H1 (cell line): Measurements from ENCODE around the gene GDI2. TPM values are rescaled to one million over a fixed set of nuclear protein-coding genes. Genes with fewer than 3 reads are reported as not detected.

Experiments
- CTCF ChIA-PET: fragments of 300-600 bp; sonication (Branson Sonifier 250); formaldehyde crosslinking; loops from one replicate; lab custom pipeline; 2021; ENCODE audit not compliant: partially characterized antibody; lab: Charles Lee
- POLR2A ChIA-PET: fragments of 300-600 bp; sonication (Branson Sonifier 250); formaldehyde crosslinking; loops from one replicate; lab custom pipeline; 2021; ENCODE audit warnings: inconsistent platforms; ENCODE audit not compliant: partially characterized antibody; lab: Charles Lee
- DNase-seq, 2 experiments: peaks; one replicate each; pipeline versions ENCODE4 v3.0.0 to v3.0.0-alpha.2; 2010 to 2022; ENCODE audit warnings: low spot score in 2 of 2, low read depth in 1 of 2, mixed read lengths in 1 of 2
- FAIRE-seq: peaks from 2 replicates; lab custom pipeline; 2011; peaks lifted over from hg19 to GRCh38; lab: Jason Lieb, UNC
- H2AFZ ChIP-seq: 2 replicates; pipeline ENCODE4 v1.8.1; 2012; ENCODE audit warnings: low read length, inconsistent platforms
- H2AK5ac ChIP-seq: 2 replicates; pipeline ENCODE4 v1.6.1; 2013; ENCODE audit warnings: low read depth, low read length
- H2BK120ac ChIP-seq: replicated peaks from 2 replicates; pipeline ENCODE3; 2013; ENCODE audit warnings: low read depth, low read length, inconsistent platforms
- H2BK12ac ChIP-seq: 2 replicates; pipeline ENCODE4 v1.6.1; 2013; ENCODE audit warnings: low read depth, low read length
- H2BK15ac ChIP-seq: 2 replicates; pipeline ENCODE4 v1.6.1; 2013; ENCODE audit warnings: low read length
- H2BK20ac ChIP-seq: 2 replicates; pipeline ENCODE4 v1.6.1; 2013; ENCODE audit warnings: low read length
- H2BK5ac ChIP-seq: 2 replicates; pipeline ENCODE4 v1.6.1; 2013; ENCODE audit warnings: low read depth, low read length
- H3K14ac ChIP-seq: 2 replicates; pipeline ENCODE4 v1.6.1; 2013; ENCODE audit warnings: inconsistent platforms; ENCODE audit not compliant: insufficient read length
- H3K18ac ChIP-seq: 2 replicates; pipeline ENCODE4 v1.6.1; 2013; ENCODE audit warnings: low read length; ENCODE audit errors: extremely low read depth
- H3K23ac ChIP-seq: 2 replicates; pipeline ENCODE4 v1.6.1; 2013; ENCODE audit warnings: inconsistent platforms; ENCODE audit not compliant: insufficient read length
- H3K23me2 ChIP-seq: 2 replicates; pipeline ENCODE4 v1.6.1; 2013; ENCODE audit warnings: low read depth, low read length
- H3K27ac ChIP-seq: 2 replicates; pipeline ENCODE4 v1.6.1; 2011; ENCODE audit warnings: low read depth, low read length, inconsistent platforms
- H3K27me3 ChIP-seq, 4 experiments: replicated peaks in 1 of 4; 1 replicate in 1 of 4; 2 replicates in 3 of 4; pipeline versions ENCODE4 v1.6.1 to v1.8.1; 2011 to 2013; ENCODE audit warnings: low read length in 3 of 4, mild to moderate bottlenecking in 3 of 4, inconsistent platforms in 2 of 4, mixed read lengths in 2 of 4, moderate library complexity in 1 of 4; ENCODE audit not compliant: control insufficient read depth in 3 of 4, insufficient read depth in 3 of 4; ENCODE audit errors: extremely low read depth in 1 of 4
- H3K36me3 ChIP-seq, 4 experiments: 2 replicates each; pipeline versions ENCODE4 v1.6.1 to v1.8.1; 2011 to 2013; ENCODE audit warnings: mild to moderate bottlenecking in 4 of 4, low read length in 3 of 4, moderate library complexity in 2 of 4, control low read depth in 1 of 4, inconsistent platforms in 1 of 4; ENCODE audit not compliant: insufficient read depth in 4 of 4, control insufficient read depth in 2 of 4
- H3K4ac ChIP-seq: replicated peaks from 2 replicates; pipeline ENCODE3; 2013; ENCODE audit warnings: low read length, low read depth, mixed read lengths, inconsistent platforms; ENCODE audit not compliant: insufficient read length
- H3K4me1 ChIP-seq, 4 experiments: replicated peaks in 1 of 4; 1 replicate in 1 of 4; 2 replicates in 3 of 4; pipeline versions ENCODE4 v1.6.1 to v1.8.1; 2011 to 2013; ENCODE audit warnings: low read length in 3 of 4, inconsistent platforms in 2 of 4, mixed read lengths in 1 of 4; ENCODE audit not compliant: insufficient read depth in 4 of 4, control insufficient read depth in 3 of 4
- H3K4me2 ChIP-seq, 2 experiments: 2 replicates each; pipeline versions ENCODE4 v1.6.1 to v1.8.1; 2011 to 2013; ENCODE audit warnings: low read depth in 2 of 2, low read length in 2 of 2, control low read depth in 1 of 2, inconsistent platforms in 1 of 2, mild to moderate bottlenecking in 1 of 2; ENCODE audit not compliant: insufficient read depth in 1 of 2
- H3K4me3 ChIP-seq, 4 experiments: fragments of 200-600, 300-600 bp in 1 of 4; sonication (generic), shearing (Covaris generic), sonication (Bioruptor Twin) in 1 of 4; 2 replicates each; pipeline versions ENCODE4 v1.5.1 to v1.8.1; 2011 to 2016; ENCODE audit warnings: low read length in 4 of 4, low read depth in 3 of 4, control low read depth in 2 of 4, inconsistent platforms in 2 of 4, mild to moderate bottlenecking in 2 of 4, mixed read lengths in 1 of 4, moderate library complexity in 1 of 4; ENCODE audit not compliant: insufficient read depth in 2 of 4; ENCODE audit errors: extremely low read depth in 1 of 4
- H3K56ac ChIP-seq: replicated peaks from 2 replicates; pipeline ENCODE3; 2013; ENCODE audit warnings: low read depth, mild to moderate bottlenecking, mixed read lengths, low read length, inconsistent platforms; ENCODE audit not compliant: insufficient read length
- H3K79me1 ChIP-seq: 2 replicates; pipeline ENCODE4 v1.6.1; 2013; ENCODE audit warnings: low read depth, low read length, control low read depth
- H3K79me2 ChIP-seq, 2 experiments: 2 replicates each; pipeline versions ENCODE4 v1.6.1 to v1.8.1; 2012 to 2013; ENCODE audit warnings: low read length in 2 of 2, mild to moderate bottlenecking in 2 of 2, inconsistent platforms in 1 of 2; ENCODE audit not compliant: insufficient read depth in 2 of 2, control insufficient read depth in 1 of 2
- H3K9ac ChIP-seq, 4 experiments: replicated peaks in 1 of 4; 1 replicate in 1 of 4; 2 replicates in 3 of 4; pipeline versions ENCODE4 v1.6.1 to v1.8.1; 2011 to 2013; ENCODE audit warnings: low read depth in 3 of 4, low read length in 3 of 4, control low read depth in 2 of 4, mild to moderate bottlenecking in 2 of 4, moderate library complexity in 2 of 4, inconsistent platforms in 1 of 4; ENCODE audit errors: extremely low read depth in 1 of 4
- H3K9me3 ChIP-seq, 2 experiments: 2 replicates each; pipeline versions ENCODE4 v1.6.1 to v1.8.1; 2012 to 2013; ENCODE audit warnings: mild to moderate bottlenecking in 2 of 2, moderate library complexity in 2 of 2, control low read depth in 1 of 2, inconsistent platforms in 1 of 2, low read depth in 1 of 2, low read length in 1 of 2, mixed read lengths in 1 of 2; ENCODE audit not compliant: insufficient read depth in 2 of 2
- H4K20me1 ChIP-seq, 2 experiments: replicated peaks in 1 of 2; 2 replicates each; pipeline versions ENCODE3 to v1.8.1; 2011 to 2013; ENCODE audit warnings: inconsistent platforms in 2 of 2, low read length in 2 of 2, mild to moderate bottlenecking in 1 of 2; ENCODE audit not compliant: insufficient read depth in 2 of 2, control insufficient read depth in 1 of 2
- H4K5ac ChIP-seq: 2 replicates; pipeline ENCODE4 v1.6.1; 2013; ENCODE audit warnings: low read length, low read depth, mixed read lengths, inconsistent platforms; ENCODE audit not compliant: insufficient read length
- H4K8ac ChIP-seq: 2 replicates; pipeline ENCODE4 v1.8.0; 2013; ENCODE audit warnings: mild to moderate bottlenecking, moderate library complexity, low read length, inconsistent platforms; ENCODE audit not compliant: insufficient read depth; ENCODE audit errors: extremely low read depth
- H4K91ac ChIP-seq: replicated peaks from 2 replicates; pipeline ENCODE3; 2013; ENCODE audit warnings: low read length, mixed read lengths, inconsistent platforms; ENCODE audit not compliant: insufficient read length
- BACH1 ChIP-seq: IDR thresholded peaks from 2 replicates; pipeline ENCODE4 v1.6.1; 2012; ENCODE audit warnings: low read length, improper control_type of control experiment
- CHD2 ChIP-seq: IDR thresholded peaks from 2 replicates; pipeline ENCODE4 v1.6.1; 2012; ENCODE audit warnings: low read length, improper control_type of control experiment
- CREB1 ChIP-seq: IDR thresholded peaks from 2 replicates; pipeline ENCODE4 v1.6.1; 2012; ENCODE audit warnings: inconsistent platforms
- EP300 ChIP-seq, 2 experiments: IDR thresholded peaks; 1 replicate in 1 of 2; 2 replicates in 1 of 2; pipeline ENCODE4 v1.6.1; 2011 to 2012; ENCODE audit warnings: low read depth in 2 of 2, low read length in 2 of 2, mild to moderate bottlenecking in 2 of 2, borderline replicate concordance in 1 of 2, inconsistent platforms in 1 of 2, moderate library complexity in 1 of 2
- HDAC2 ChIP-seq, 2 experiments: fragments of 300-600 bp in 1 of 2; sonication (generic) in 1 of 2; IDR thresholded peaks; 2 replicates each; pipeline ENCODE4 v1.6.1; 2011 to 2012; ENCODE audit warnings: low read depth in 2 of 2, low read length in 2 of 2, mild to moderate bottlenecking in 2 of 2, moderate library complexity in 2 of 2, borderline replicate concordance in 1 of 2, inconsistent platforms in 1 of 2
- HDAC6 ChIP-seq: IDR thresholded peaks from one replicate; pipeline ENCODE4 v1.7.1; 2012; ENCODE audit warnings: low read depth, mild to moderate bottlenecking, inconsistent platforms, low read length, moderate library complexity
- POLR2AphosphoS5 ChIP-seq: IDR thresholded peaks from 2 replicates; pipeline ENCODE4 v1.6.1; 2011; ENCODE audit warnings: low read depth, low read length
- POU5F1 ChIP-seq: IDR thresholded peaks from 2 replicates; pipeline ENCODE4 v1.6.1; 2011; ENCODE audit warnings: low read depth, mild to moderate bottlenecking, low read length, moderate library complexity
- RAD21 ChIP-seq, 2 experiments: IDR thresholded peaks in 1 of 2; conservative IDR thresholded peaks in 1 of 2; 2 replicates each; pipeline ENCODE4 v1.6.1; 2011; ENCODE audit warnings: low read depth in 2 of 2, low read length in 2 of 2, improper control_type of control experiment in 1 of 2, inconsistent platforms in 1 of 2, mild to moderate bottlenecking in 1 of 2, moderate library complexity in 1 of 2
- RNF2 ChIP-seq: fragments of 200-900, 300-1000 bp; sonication (generic); IDR thresholded peaks from 2 replicates; pipeline ENCODE4 v1.7.1; 2016; ENCODE audit warnings: borderline replicate concordance, low read depth, mild to moderate bottlenecking, antibody characterized with exemption, low read length; ENCODE audit not compliant: poor library complexity, severe bottlenecking; ENCODE audit errors: missing control alignments
- SIX5 ChIP-seq: IDR thresholded peaks from 2 replicates; pipeline ENCODE4 v1.6.1; 2011; ENCODE audit warnings: mild to moderate bottlenecking, low read depth, low read length
- SP1 ChIP-seq: IDR thresholded peaks from 2 replicates; pipeline ENCODE4 v1.6.1; 2011; ENCODE audit warnings: low read depth, low read length
- SP4 ChIP-seq: IDR thresholded peaks from 2 replicates; pipeline ENCODE4 v1.6.1; 2012; ENCODE audit warnings: low read length, inconsistent platforms
- TEAD4 ChIP-seq: IDR thresholded peaks from 2 replicates; pipeline ENCODE4 v1.6.1; 2012; ENCODE audit warnings: low read depth, low read length, inconsistent platforms, mixed read lengths
- WGBS, 2 experiments: shearing (Covaris generic) in 1 of 2; methylation state at CpG; one replicate each; pipeline versions ENCODE4 v1.1.6 to v1.1.7; 2013 to 2015; ENCODE audit warnings: low lambda C conversion rate in 2 of 2, mixed read lengths in 2 of 2, inconsistent platforms in 1 of 2, low coverage in 1 of 2, missing lambda C conversion rate in 1 of 2; ENCODE audit not compliant: insufficient replicate concordance in 2 of 2, insufficient coverage in 1 of 2, insufficient read length in 1 of 2; ENCODE audit errors: extremely low coverage in 1 of 2, missing lambda C conversion rate in 1 of 2; 5-methylcytosine and 5-hydroxymethylcytosine counted together
- polyA plus RNA-seq, 7 experiments: library from polyadenylated mRNA; depleted of rRNA in 3 of 7; stranded (reverse) in 5 of 7; unstranded in 2 of 7; fragments of >200 nt in 5 of 7; fragments of 200-250 nt in 2 of 7; gene quantifications; 1 replicate in 5 of 7; 2 replicates in 1 of 7; 4 replicates in 1 of 7; pipeline versions ENCODE4 v1.2.1 to v1.2.3, GENCODE V29; 2011 to 2013; ENCODE audit warnings: missing spikeins in 2 of 7, mixed read lengths in 2 of 7
- total RNA-seq: library from RNA; stranded (reverse); fragmentation: NEBNext Ultra II Directional; extraction: Animal tissue kit (Norgen Biotek cat#: 25700); gene quantifications from 2 replicates; pipeline ENCODE4 v1.2.1, GENCODE V29; 2021

The GDI2 gene
- total and polyA plus RNA-seq, 2 of the 8 experiments (the other 6 are each of a cell fraction or from before 2014, with no cell fraction given) = 168 to 385 TPM

DNA sequence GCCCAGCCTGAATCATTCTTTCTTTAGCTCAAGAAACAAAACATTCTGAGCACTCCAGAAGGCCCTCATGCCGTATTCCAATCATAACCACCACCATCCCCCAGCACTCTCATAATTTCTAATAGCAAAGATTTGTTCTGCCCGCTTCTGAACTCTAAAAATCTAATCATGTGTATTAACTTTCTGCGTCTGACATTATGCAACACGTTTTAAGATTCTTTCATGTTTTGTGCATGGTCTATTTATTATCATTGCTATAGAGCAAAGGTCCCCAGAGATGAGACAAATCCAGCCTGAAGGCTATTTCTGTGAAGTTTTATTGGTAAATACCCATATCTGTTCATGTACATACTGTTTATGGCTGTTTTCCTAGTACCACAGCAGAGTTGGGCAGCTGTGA, 8.8 kb downstream of the GDI2 start:
- ChIA-PET POLR2A (interaction anchor here (0.9 kb wide), 2 partner anchors 9 to 16 kb away, joined by 4 to 6 read pairs; partner anchors contain the start of gene GDI2), CTCF (interaction anchor here (1.0 kb wide), 1 partner anchor 70 kb away, joined by 4 read pairs; no protein-coding TSS in a partner anchor)
- DNase-seq (no peak), FAIRE-seq (no peak)
- H3K18ac ChIP-seq = no peak overlapping the region
- H3K4me1 ChIP-seq = no peaks in the 10 kb centered on the region
- H3K23ac ChIP-seq = no peak overlapping the region
- peaks cover 0 to 28% (median 11%) of the 10 kb centered on the region in 4 experiments; a peak in 5 of 8 replicates for H3K36me3 ChIP-seq
- H2BK120ac ChIP-seq = no peak overlapping the region
- no peak overlapping the region for H2BK15ac ChIP-seq
- H3K27ac ChIP-seq = no peak overlapping the region
- H3K9me3 ChIP-seq = no peaks in the 10 kb centered on the region
- WGBS, 2 experiments = 96% methylated on average over 4 of the region's 4 CpGs; no CpG with 5 or more reads in 1 of the 2 experiments
- no peak overlapping the region for H2BK12ac ChIP-seq
- no peak overlapping the region for H3K14ac ChIP-seq
- H3K4me2 ChIP-seq = no peak overlapping the region
- H2AFZ ChIP-seq = no peak overlapping the region
- H2BK20ac ChIP-seq = no peak overlapping the region
- no peak overlapping the region for H3K4ac ChIP-seq
- no peaks in the 10 kb centered on the region for H3K27me3 ChIP-seq
- no peaks in the 10 kb centered on the region for H3K23me2 ChIP-seq
- H4K5ac ChIP-seq = no peak overlapping the region
- H3K4me3 ChIP-seq = no peak overlapping the region
- no peaks in the 10 kb centered on the region for H3K79me1 ChIP-seq
- H3K79me2 ChIP-seq = peaks cover 46 to 98% of the 10 kb centered on the region in 2 experiments
- no peak overlapping the region for H3K9ac ChIP-seq
- no peak overlapping the region for H4K91ac ChIP-seq
- no peak overlapping the region for H2AK5ac ChIP-seq
- H3K56ac ChIP-seq = no peak overlapping the region
- no peak overlapping the region for H2BK5ac ChIP-seq
- peaks cover 16 to 28% of the 10 kb centered on the region in 2 experiments for H4K20me1 ChIP-seq
- no peak overlapping the region for H4K8ac ChIP-seq
- TF ChIP-seq BACH1 (no peak), HDAC2 (IDR thresholded peaks at IDR 0.05; ENCODE audit: borderline replicate concordance in 1 of 2, low read depth in 2 of 2, low read length in 2 of 2) (no peak), SP4 (no peak), POLR2AphosphoS5 (no peak), TEAD4 (no peak), EP300 (IDR thresholded peaks at IDR 0.05; ENCODE audit: borderline replicate concordance in 1 of 2, low read depth in 2 of 2, low read length in 2 of 2) (no peak), HDAC6 (no peak), CREB1 (no peak), RNF2 (no peak), SP1 (no peak), CHD2 (no peak), SIX5 (no peak), RAD21 (IDR thresholded peaks at IDR 0.05 in 1 of 2, conservative IDR thresholded peaks at IDR 0.05 in 1 of 2; ENCODE audit: low read depth in 2 of 2, low read length in 2 of 2) (no peak), POU5F1 (no peak)
